Activated CD8-positive, alpha-beta memory T cell treated with anti-CD3 and anti-CD28 coated beads, Interleukin-2, amount 50 U/mL, for 24 hours (primary cell): ENCODE data around the gene ABCA13.

Source experiments
- DNase-seq: peaks from one replicate; pipeline ENCODE4 v3.0.0-alpha.2; 2020; ENCODE audit errors: extremely low read depth

Gene ABCA13

DNA sequence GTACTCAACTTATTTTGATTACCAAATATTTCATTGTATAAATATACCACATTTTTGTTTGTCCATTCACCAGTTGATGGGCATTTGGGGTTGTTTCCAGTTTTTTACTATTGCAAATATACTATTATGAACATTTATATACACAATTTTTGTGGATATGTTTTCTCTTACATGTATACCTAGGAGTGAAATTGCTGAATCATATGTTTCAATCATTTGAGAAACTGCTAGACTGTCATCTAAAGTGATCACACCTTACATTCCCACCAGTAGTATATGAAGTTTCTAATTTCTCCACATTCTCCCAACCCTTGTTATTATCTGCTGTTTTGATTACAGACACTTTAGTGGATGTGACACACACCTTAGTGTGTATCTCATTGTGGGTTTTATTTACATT is 257.9 kb downstream of the ABCA13 start:
- no peak for DNase-seq

DNA sequence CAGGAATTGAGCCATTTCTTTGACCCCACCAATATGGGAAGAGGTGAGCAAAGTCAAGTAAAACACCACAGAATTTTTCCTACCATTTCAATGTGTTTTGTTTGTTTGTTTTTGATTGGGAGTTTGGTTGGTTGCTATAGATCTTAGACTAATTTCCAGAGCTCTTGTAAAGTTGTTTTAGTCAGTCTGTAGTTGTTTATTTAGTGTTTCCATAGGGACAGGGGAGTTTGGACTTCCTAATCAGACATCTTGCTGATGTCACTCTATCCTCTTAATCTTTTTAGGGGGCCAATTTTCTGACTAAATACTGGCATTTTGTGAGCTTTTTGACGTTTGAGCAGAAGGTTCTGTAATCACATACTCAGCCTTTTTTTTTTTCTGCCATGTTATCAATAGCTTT is 266.9 kb downstream of the ABCA13 start:
- DNase-seq: no peak

DNA sequence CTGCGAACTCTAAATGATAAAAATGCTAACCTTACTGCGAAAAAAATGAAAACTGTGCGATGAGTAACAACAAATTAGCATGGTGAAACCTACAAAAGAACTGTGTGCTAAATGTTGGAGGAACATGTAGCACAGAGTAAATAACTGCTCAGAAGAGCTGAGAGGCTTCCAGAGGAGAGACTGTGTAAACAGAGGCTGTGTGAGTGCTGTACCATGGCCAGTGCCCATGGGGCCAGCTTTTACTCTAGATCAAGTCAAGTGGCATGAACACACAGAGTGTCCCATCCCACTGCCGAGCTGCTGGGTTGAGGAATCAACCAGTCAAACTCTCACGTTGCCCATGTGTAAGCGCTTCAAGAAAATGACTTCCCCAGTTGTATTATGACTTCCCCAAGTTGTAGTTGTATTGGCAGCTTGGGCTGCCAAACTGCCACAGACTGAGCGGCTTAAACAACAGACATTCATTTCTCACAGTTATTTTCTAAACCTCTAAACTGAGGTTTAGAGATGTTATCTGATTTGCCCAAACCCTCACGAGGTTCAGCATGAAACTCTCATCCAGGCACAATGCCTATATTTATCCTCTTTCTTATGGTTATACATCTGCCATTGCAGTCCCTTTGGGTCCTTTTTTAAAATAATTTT is 270.7 kb downstream of the ABCA13 start:
- no peak for DNase-seq

DNA sequence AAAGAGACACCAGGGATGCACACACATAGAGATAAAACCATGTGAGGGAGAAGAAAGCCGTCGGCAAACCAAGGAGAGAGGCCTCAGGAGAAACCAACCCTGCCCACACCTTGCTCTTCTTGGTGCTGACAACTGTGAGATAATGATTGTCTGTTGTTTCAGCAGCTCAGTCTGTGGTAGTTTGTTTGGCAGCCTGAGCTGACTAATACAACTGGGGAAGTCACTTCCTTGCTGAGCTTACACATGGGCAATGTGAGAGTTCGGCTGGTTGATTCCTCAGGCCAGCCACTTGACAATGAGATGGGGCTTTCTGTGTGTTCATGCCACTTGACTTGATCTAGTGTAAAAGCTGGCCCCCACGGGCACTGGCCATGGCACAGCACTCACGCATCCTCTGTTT is 271.8 kb downstream of the ABCA13 start:
- DNase-seq: no peak

DNA sequence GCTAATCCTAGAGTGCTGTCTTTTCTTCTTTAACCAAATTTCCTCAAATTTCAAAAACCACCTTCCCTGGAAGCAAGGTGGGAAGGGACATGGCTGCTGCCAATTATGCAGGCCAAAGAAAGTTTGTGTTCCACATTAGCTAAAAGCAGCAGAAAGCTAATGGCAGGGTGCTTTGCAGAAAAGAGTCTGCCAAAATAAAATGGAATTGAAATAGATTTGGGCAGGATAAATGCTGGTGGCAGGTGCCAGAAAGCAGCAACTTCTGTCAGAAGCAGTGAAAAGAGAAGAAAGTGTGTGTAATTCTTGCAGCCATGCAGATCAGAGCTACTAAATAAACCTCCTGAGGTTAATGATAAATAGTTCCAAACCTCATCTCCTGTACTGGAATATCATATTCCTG is 275.5 kb downstream of the ABCA13 start:
- no peak for DNase-seq

DNA sequence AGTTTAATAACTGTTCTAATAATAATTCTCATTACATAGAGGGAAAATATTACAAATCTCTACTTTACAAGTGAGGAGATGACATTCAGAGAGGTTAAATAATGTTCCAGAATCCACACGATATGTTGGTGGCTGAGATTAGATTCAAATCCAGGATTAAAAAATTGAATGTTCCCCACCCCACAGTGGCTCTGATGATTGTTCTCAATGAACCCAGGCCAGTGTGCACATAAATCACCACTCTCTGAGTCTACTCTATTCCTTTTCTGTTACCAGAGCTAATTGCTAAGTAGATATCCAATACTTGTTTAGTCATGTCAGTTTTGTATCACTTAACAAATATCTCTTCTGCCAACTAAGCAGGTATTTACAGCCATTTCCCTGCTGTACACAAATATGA is 281.0 kb downstream of the ABCA13 start:
- DNase-seq: no peak

DNA sequence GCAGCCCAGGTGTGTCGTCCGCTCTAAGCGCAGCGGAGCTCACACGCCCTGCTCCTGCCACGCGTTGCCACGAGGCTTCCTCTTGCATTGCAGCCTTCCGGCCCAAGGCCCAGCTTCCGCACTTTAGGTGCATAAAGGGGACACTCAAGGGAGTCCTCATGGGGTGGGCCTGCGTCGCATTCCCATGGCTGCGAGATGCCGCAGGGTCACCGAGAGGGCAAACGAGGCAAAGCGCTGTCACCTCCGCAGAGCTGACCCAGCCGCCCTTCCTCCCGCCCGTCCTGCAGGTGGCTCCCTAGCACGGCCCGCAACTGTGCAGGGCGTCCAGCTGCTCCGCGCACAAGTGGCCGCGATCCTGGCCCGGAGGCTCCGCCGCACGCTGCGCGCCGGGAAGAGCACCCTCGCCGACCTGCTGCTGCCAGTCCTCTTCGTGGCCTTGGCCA is 283.5 kb downstream of the ABCA13 start:
- DNase-seq: no peak

DNA sequence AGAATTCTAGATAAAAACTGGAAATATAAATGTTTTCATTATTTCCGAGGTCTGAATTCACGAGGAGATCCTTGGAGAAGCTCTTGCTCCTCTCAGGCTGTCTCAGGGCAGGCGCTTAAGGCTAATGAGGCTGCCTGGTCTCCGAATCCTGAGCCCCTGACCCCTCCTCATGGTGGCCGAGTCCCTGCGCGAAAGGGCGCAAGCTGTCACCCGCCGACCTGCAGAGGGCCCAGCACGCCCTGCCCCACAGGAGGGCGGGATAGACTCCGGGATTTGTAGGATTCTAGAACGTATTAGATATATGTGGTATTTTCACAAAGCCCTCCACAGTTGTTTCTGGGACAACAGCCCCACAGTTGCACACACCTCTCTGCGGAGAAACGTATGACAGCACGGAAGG is 284.1 kb downstream of the ABCA13 start:
- DNase-seq: no peak

DNA sequence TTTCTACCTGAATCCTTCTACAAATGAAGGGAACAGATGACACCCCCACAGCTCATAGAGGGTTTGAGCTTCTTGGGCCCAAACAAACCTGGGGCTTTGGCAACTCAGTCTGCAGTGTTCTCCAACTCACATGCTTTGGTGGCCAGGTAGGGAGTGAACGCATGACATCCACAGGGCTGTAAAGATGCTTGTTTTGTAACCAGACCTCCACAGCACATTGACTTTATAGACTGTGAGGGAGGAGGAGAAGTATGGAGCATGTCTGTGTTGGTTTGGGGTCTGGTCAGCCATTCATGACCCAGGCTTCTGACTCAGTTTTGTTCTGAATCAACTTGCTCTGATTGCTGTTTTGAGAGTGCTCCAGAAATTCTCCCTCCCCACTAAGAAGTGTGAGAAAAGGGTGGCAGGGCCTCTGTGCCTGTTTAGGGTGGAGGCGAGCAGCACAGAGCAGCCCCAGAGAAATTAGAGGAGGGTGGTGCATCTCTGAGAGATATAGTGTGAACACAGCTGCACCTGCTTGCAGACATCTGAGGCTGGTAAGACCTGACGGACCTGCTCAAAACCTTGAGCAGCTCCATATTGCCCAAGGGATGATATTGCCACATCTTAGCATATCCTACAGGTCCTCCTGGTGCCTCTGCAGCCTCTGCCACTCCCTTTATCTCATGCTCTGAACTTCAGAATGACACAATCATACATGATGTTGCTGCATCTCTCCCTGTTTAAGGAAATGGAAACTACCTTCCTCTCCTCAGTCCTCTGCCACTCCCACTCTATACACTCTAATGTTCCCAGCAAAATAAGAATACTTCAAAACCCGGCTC is 287.7 kb downstream of the ABCA13 start:
- no peak for DNase-seq

DNA sequence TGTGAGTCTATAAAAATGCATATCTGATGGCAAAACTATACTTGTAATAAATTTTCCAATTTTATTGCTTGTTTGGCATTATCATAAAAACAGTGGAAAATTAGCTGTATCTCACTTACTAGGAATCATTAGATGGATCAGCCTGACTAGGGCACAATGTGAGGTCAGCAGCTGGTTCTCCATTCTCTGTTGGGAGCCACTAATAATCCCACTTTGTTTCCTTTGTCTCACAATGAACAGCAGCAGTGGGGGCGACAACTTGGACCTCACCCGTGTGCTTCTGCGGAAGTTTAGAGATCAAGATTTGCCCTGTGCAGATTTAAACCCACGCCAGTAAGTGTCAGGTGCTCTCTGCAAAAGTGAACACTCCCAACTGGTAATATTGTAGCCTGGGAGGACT is 295.5 kb downstream of the ABCA13 start:
- DNase-seq: no peak

DNA sequence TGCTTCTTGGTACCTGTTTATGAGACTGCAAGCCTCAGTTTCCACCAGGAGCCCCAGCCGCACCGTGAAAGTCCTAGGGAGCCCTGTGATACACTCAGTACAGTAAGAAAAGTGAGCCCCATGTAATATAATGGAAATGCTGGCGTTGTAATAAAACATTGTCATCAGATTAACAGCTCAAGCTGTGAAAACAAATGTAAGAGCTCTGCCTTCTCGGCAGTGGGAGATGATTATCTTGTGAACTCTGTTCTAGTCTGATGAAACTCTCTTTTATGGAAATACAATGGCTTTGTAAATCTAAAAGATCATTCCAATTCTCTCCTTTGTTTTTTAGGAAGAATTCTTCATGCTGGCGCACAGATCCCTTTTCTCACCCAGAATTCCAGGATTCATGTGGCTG is 299.9 kb downstream of the ABCA13 start:
- no peak for DNase-seq

DNA sequence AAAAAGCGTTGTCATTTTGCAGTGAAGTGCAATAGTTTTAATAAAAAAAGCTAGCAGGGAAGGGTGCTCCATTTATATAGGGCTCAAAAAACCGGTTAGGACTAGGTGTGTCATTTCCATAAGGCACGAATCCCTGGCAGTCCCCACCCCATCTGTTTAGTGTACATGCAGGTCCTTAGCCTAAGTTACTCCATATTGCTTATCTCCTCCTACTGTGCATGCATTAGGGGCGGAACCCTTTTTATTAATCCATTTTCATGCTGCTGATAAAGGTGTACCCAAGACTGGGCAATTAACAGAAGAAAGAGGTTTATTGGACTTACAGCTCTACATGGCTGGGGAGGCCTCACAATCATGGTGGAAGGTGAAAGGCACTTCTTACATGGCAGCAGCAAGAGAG is 301.4 kb downstream of the ABCA13 start:
- no peak for DNase-seq

DNA sequence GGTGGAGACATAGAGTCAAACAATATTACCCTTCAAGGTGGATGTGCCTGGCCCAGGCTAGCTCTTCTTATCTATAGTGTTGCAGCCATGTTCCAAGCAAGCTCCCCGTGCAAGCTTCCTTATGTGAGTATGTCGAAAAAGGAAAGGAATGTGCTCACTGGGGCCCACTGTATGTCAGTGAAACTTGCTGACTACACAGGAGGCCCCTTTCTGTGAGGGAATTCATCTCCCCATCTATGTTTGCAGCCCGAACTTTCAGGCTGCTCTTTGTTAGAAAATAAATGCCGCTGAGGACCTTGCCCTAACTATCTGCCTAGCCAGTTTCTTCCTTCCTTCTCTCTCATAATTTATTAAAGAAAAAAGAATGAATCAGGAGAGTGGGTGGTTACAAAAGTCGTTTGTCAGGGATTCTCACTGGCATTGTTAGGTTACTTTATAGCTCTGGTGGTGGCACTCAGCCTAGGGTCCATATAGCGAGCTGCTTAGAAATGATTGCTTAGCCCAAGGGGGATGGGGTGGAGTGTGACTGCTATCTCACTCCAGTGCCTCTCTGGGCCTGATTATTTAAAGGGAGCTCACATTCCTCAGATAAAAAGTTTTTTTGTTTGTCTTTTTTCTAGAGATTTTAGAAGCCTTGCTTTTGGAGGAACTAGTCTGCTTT is 302.1 kb downstream of the ABCA13 start:
- no peak for DNase-seq

DNA sequence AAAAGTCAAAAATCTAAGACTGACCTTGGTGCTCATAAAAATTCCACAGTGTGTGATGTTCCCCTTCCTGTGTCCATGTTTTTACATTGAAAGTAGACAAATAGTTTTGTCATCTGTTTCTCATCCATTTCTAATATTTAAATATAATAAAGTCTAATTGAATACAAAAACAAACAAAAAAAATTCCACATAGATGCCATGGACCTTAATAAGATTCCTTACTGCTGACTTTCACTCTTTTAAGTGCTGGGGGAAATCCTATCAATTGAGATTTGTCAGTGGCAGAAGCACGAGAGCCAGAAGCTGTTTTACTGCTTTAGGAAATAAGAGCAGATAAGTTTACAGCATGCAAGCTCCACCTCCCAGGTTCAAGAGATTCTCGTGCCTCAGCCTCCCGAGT is 310.0 kb downstream of the ABCA13 start:
- DNase-seq: no peak

DNA sequence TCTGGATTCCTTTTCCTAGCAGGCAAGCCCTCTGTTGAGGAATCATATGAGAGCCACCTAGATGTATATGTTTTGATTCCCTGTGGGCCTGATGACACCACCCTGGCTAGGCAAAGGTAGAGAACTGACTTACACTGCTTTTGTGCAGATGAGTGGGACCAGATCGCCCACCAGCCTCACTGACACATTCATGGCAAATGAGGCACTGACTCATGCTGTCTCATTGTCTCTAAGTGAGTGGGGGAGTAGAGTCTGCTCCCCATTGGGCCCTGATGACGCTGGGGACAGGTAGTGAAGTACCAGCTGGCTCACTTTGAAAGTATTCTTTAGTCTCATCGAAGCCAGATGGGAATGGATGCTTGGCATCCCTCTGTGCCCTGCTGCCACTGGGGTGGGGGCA is 326.3 kb downstream of the ABCA13 start:
- DNase-seq: no peak

DNA sequence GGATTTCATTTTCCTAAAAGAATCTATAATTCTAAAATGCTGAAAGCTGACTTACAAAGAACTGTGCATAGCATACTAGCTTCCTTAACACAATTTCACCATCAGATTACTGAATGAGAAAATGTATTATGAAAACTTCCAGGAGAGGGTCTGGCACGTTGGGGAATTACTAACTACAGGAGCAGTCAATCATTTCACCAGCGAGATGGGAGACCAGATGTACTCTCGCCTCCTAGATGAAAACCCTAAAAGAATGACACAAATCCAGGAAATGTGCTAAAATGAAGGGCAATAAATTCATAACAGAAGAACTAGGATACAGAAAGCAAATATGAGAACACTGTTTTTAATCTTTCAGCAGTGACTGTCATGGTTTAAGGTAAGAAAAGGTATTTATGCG is 330.8 kb downstream of the ABCA13 start:
- DNase-seq: no peak

DNA sequence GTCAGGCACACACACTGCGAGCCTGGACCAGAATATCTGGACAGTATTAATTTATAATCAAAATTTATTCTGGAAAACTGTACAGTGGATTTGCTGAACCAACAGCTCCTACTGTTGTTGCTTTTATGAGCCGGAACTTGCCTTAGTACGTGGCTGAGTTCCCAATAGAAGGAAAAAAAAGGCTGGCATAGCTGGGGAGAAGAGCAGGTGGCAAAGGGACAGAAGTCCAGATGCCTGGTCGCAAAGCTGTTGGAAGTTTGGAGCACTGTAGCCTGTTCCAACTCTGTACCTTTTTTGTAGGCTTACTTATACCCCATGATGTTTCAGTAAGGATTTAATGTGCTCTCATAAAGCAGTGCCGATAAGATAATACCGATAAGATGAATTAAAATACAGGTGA is 333.8 kb downstream of the ABCA13 start:
- DNase-seq: no peak

DNA sequence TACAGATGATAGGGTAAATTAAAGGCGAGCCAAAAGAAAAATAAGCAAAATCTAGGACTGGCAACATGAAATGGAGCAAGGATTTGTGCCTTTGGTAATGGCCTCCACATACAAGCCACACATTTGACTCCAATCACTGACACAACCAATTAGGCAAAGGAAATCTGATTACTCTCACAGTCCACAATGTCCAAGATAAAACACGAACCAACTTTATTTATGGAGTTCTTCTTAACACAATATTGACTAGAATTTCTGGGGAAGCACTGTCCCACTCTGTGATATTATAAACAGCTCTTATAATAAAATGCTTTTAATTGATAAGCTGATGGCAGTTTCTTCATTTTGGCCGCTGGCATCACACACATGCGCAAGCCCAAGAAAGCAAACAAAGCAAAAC is 334.2 kb downstream of the ABCA13 start:
- no peak for DNase-seq

DNA sequence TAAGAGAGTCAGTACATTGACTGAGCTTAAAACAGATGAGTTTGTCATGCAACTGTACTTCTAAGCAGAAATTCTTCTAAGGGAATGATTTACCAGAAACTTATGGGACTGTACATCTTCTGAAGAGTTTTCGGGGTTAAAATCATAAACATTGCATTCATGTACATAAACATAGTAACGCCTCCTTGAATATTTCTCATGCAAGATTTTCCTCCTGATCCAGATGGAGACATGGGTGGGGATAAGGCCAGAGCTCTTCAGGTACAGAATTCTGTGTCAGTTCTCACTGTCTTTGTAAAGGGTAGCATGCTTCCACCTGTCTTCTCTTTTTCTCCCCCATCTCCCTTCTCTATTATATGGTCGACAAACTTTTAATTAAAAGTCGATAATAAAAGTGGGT is 335.3 kb downstream of the ABCA13 start:
- DNase-seq: no peak

DNA sequence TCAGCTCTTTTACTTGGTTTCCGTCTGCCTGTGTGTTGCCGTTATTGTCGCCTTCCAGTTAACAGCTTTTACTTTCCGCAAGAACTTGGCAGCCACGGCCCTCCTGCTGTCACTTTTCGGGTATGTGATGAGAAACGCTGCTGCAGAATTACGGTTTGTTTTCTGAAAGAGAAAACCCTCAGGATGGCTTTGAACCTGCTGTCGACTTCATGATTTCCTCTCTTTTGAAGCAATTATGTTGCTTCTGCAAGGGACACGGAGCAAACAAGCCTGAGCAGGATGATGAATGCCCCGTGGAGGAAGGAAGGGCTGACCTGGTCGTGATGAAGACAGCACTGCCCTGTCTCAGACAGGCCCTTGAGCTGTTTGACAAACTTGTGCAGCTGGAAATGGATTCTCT is 339.8 kb downstream of the ABCA13 start:
- DNase-seq: no peak

DNA sequence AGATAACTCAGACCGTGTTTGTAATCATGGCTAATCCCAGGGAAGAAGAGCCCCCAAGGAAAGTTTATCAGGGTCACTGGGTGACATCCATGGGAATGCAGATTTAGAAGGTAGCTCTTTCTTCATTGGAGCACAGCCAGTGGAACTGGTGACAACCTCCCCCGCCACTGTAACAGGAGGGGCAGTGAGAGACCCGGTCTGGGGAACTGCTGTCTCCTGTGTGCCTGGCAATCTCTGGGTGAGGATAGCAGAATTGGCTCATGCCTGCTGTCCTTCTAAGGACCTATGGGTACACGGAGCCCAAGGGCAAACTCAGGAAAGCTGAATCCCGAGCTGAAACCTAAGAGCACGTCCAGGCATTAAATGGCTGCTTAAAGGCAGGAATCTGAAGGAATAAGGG is 341.6 kb downstream of the ABCA13 start:
- DNase-seq: no peak

DNA sequence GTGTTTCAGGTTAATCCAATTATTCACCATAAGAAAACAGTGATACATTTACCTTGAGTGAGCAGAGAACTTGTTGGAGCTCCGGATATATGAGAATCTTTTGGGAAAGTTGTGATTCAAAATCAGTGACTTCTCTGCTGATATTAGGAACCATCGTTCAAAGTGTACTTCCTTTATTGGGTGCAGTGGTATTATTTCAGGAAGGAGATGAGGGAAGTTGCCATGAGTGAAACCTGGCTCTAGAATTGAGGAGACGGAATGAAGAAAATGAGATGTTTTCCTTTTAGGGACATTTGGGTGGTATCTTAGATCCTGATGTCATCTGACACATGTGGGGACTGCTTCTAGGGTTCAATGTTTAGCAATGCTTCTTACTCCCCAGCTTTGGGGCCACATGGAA is 343.9 kb downstream of the ABCA13 start:
- DNase-seq: no peak

DNA sequence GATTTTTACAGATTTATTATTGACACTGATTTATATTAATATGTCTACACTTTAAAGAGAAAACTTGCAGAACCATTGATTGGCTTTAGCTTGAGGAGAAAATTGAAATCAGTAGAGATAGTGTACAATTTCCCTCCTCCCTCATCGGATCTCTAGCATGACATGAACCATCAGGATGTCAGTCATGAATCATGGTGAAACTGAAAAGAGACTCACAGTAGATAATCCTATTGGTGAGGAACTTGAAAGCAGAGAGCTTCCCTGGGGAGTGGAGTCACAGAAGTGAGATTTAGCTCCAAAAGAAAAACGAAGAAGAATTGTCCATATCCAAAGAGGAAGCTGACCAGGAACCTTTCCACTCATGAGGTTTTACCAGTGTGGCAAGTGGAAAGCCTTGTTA is 346.8 kb downstream of the ABCA13 start:
- no peak for DNase-seq
